Endothelial cell of umbilical vein (primary cell): ENCODE results near the gene SARS1. TPM values are rescaled to one million over a fixed set of nuclear protein-coding genes. Genes with fewer than 3 reads are reported as not detected.

Experiments used
- BruUV-seq: library from RNA; stranded (reverse); fragments of 400-500 nt; replicated peaks from 2 replicates; lab custom pipeline; 2021; lab: Mats Ljungman, UMichigan
- CTCF ChIA-PET: fragments of 300-600, 350-600 bp; sonication (Branson Sonifier 250); formaldehyde crosslinking; loops from one replicate; lab custom pipeline; 2021; ENCODE audit warnings: antibody characterized with exemption, inconsistent platforms; lab: Charles Lee
- POLR2A ChIA-PET: fragments of 300-600, 350-600 bp; sonication (Branson Sonifier 250); formaldehyde crosslinking; loops from one replicate; lab custom pipeline; 2021; ENCODE audit warnings: antibody characterized with exemption, inconsistent platforms; lab: Charles Lee
- DNase-seq: peaks from one replicate; pipeline ENCODE4 v3.0.0-alpha.2; 2011; ENCODE audit warnings: low read depth, low spot score
- FAIRE-seq: peaks from 2 replicates; lab custom pipeline; 2011; peaks lifted over from hg19 to GRCh38; lab: Jason Lieb, UNC
- H2AFZ ChIP-seq: 2 replicates; pipeline ENCODE4 v1.6.0; 2012; ENCODE audit warnings: low read depth, low read length, control low read depth, inconsistent platforms
- H3K27ac ChIP-seq: 2 replicates; pipeline ENCODE4 v1.5.1; 2011; ENCODE audit warnings: low read depth, mild to moderate bottlenecking, control low read depth, low read length, moderate library complexity; ENCODE audit not compliant: insufficient read depth
- H3K27me3 ChIP-seq, 2 experiments: 2 replicates each; pipeline versions ENCODE4 v1.6.0 to v1.6.1; 2011; ENCODE audit warnings: low read length in 2 of 2, mixed read lengths in 1 of 2; ENCODE audit not compliant: control insufficient read depth in 2 of 2, insufficient read depth in 2 of 2
- H3K36me3 ChIP-seq, 2 experiments: 2 replicates in 1 of 2; 3 replicates in 1 of 2; pipeline ENCODE4 v1.5.1; 2011; ENCODE audit warnings: low read length in 2 of 2, mild to moderate bottlenecking in 1 of 2, moderate library complexity in 1 of 2; ENCODE audit not compliant: control insufficient read depth in 2 of 2, insufficient read depth in 2 of 2; ENCODE audit errors: extremely low read depth in 1 of 2
- H3K4me1 ChIP-seq: 3 replicates; pipeline ENCODE4 v1.5.1; 2011; ENCODE audit warnings: mild to moderate bottlenecking, low read length; ENCODE audit not compliant: control insufficient read depth, insufficient read depth; ENCODE audit errors: extremely low read depth
- H3K4me2 ChIP-seq: 2 replicates; pipeline ENCODE4 v1.6.1; 2011; ENCODE audit warnings: low read length, control low read depth, mixed read lengths; ENCODE audit not compliant: insufficient read depth
- H3K4me3 ChIP-seq, 3 experiments: fragments of 200-600 bp in 1 of 3; sonication (generic), shearing (Covaris generic) in 1 of 3; replicated peaks in 1 of 3; 2 replicates each; pipeline ENCODE4 v1.5.1; 2011 to 2016; ENCODE audit warnings: control low read depth in 3 of 3, low read length in 3 of 3, mild to moderate bottlenecking in 2 of 3, inconsistent platforms in 1 of 3, low read depth in 1 of 3, moderate library complexity in 1 of 3; ENCODE audit not compliant: insufficient read depth in 1 of 3
- H3K79me2 ChIP-seq: 2 replicates; pipeline ENCODE4 v1.6.0; 2012; ENCODE audit warnings: low read length, inconsistent platforms; ENCODE audit not compliant: control insufficient read depth, insufficient read depth
- H3K9ac ChIP-seq: replicated peaks from 2 replicates; pipeline ENCODE3; 2011; ENCODE audit warnings: low read length, control low read depth; ENCODE audit not compliant: insufficient read depth; ENCODE audit errors: extremely low read depth
- H3K9me1 ChIP-seq: replicated peaks from 3 replicates; pipeline ENCODE4 v1.6.0; 2011; ENCODE audit warnings: mild to moderate bottlenecking, low read length; ENCODE audit not compliant: control insufficient read depth, insufficient read depth; ENCODE audit errors: extremely low read depth
- H3K9me3 ChIP-seq: replicated peaks from 2 replicates; pipeline ENCODE4 v1.5.1; 2012; ENCODE audit warnings: low read length, inconsistent platforms; ENCODE audit not compliant: control insufficient read depth, insufficient read depth
- H4K20me1 ChIP-seq: replicated peaks from 2 replicates; pipeline ENCODE3; 2011; ENCODE audit warnings: mild to moderate bottlenecking, low read length; ENCODE audit not compliant: control insufficient read depth, insufficient read depth; ENCODE audit errors: extremely low read depth
- CTCF ChIP-seq, 2 donors: IDR thresholded peaks; 1 replicate in 1 of 2; 2 replicates in 1 of 2; pipeline ENCODE4 v1.5.1; 2011; ENCODE audit warnings: low read length in 2 of 2, mild to moderate bottlenecking in 2 of 2, moderate library complexity in 2 of 2, control low read depth in 1 of 2, inconsistent platforms in 1 of 2, low read depth in 1 of 2; ENCODE audit not compliant: insufficient read depth in 1 of 2; ENCODE audit errors: extremely low read depth in 1 of 2
- EZH2 ChIP-seq: IDR thresholded peaks from 2 replicates; pipeline ENCODE4 v1.6.1; 2012; ENCODE audit warnings: borderline replicate concordance, low read depth, mild to moderate bottlenecking, moderate library complexity, low read length, inconsistent platforms; ENCODE audit not compliant: severe bottlenecking
- GATA2 ChIP-seq: IDR thresholded peaks from 2 replicates; pipeline ENCODE4 v1.7.0; 2011; ENCODE audit warnings: low read depth, mild to moderate bottlenecking, moderate library complexity, mixed read lengths, low read length; ENCODE audit not compliant: insufficient read length, insufficient read depth
- JUN ChIP-seq: IDR thresholded peaks from 2 replicates; pipeline ENCODE4 v1.6.1; 2011; ENCODE audit warnings: borderline replicate concordance, low read depth; ENCODE audit not compliant: insufficient read length, insufficient read depth
- MYC ChIP-seq: IDR thresholded peaks from one replicate; pipeline ENCODE4 v1.6.1; 2011; ENCODE audit warnings: mild to moderate bottlenecking, low read depth, low read length
- POLR2A ChIP-seq: IDR thresholded peaks from 2 replicates; pipeline ENCODE4 v1.6.1; 2012; ENCODE audit warnings: low read depth, mild to moderate bottlenecking, control low read depth, low read length
- POLR2AphosphoS5 ChIP-seq: IDR thresholded peaks from 2 replicates; pipeline ENCODE4 v1.6.1; 2012; ENCODE audit warnings: low read depth, mild to moderate bottlenecking, control low read depth, low read length, moderate library complexity; ENCODE audit not compliant: insufficient read depth
- dilution Hi-C: fragments of 300-500 bp; cut with MboI; formaldehyde crosslinking; loops from one replicate; pipeline ENCODE4 v1.15.0; 2019; ENCODE audit warnings: low sequenced_read_pairs; ENCODE audit not compliant: extremely low pct_ligation_motif_present
- intact Hi-C: fragments of 100-400 bp; cut with micrococcal nuclease; formaldehyde crosslinking; loops from one replicate; pipeline ENCODE4 v1.10.0; 2022
- polyA plus RNA-seq, 4 experiments: library from polyadenylated mRNA; depleted of rRNA in 3 of 4; stranded (reverse) in 3 of 4; unstranded in 1 of 4; fragments of >200 nt; gene quantifications; 2 replicates each; pipeline versions ENCODE4 v1.2.1 to v1.2.3, GENCODE V29; 2011 to 2012; ENCODE audit warnings: missing spikeins in 1 of 4
- total RNA-seq: library from RNA; stranded (reverse); gene quantifications from 2 replicates; pipeline ENCODE4 v1.2.3, GENCODE V29; 2021
- TF ChIP-seq, protein P1 (sequence below): IDR thresholded peaks from 2 replicates; pipeline ENCODE4 v1.6.1; 2011; ENCODE audit not compliant: insufficient read depth, insufficient read length

Gene SARS1
- total and polyA plus RNA-seq, 2 donors (not counting 3 experiments of a cell fraction or from before 2014, with no cell fraction given): 110 to 178 TPM

DNA sequence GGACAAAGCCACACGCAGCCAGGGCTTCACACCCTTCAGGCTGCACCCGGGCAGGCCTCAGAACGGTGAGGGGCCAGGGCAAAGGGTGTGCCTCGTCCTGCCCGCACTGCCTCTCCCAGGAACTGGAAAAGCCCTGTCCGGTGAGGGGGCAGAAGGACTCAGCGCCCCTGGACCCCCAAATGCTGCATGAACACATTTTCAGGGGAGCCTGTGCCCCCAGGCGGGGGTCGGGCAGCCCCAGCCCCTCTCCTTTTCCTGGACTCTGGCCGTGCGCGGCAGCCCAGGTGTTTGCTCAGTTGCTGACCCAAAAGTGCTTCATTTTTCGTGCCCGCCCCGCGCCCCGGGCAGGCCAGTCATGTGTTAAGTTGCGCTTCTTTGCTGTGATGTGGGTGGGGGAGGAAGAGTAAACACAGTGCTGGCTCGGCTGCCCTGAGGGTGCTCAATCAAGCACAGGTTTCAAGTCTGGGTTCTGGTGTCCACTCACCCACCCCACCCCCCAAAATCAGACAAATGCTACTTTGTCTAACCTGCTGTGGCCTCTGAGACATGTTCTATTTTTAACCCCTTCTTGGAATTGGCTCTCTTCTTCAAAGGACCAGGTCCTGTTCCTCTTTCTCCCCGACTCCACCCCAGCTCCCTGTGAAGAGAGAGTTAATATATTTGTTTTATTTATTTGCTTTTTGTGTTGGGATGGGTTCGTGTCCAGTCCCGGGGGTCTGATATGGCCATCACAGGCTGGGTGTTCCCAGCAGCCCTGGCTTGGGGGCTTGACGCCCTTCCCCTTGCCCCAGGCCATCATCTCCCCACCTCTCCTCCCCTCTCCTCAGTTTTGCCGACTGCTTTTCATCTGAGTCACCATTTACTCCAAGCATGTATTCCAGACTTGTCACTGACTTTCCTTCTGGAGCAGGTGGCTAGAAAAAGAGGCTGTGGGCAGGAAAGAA is 61.1 kb downstream of the SARS1 start:
- Histone ChIP-seq H3K9ac (no peak overlapping the region), H3K27ac (no peak overlapping the region), H3K79me2 (no peaks in the 10 kb centered on the region), H3K4me3 (no peak overlapping the region), H2AFZ (no peak overlapping the region), H3K4me1 (no peaks in the 10 kb centered on the region), H3K9me3 (no peaks in the 10 kb centered on the region), H3K9me1 (no peaks in the 10 kb centered on the region), H4K20me1 (no peaks in the 10 kb centered on the region), H3K36me3 (no peaks in the 10 kb centered on the region), H3K27me3 (no peaks in the 10 kb centered on the region), H3K4me2 (no peak overlapping the region)
- ChIA-PET POLR2A (no interaction called here), CTCF (interaction anchor here (4.8 kb wide), 1 partner anchor 125 kb away, joined by 282 read pairs; the partner anchor contains the start of gene SORT1)
- TF ChIP-seq GATA2 (no peak), JUN (no peak), POLR2AphosphoS5 (no peak), POLR2A (no peak), MYC (no peak), CTCF (IDR thresholded peaks at IDR 0.05; ENCODE audit: extremely low read depth in 1 of 2, insufficient read depth in 1 of 2, low read depth in 1 of 2, low read length in 2 of 2) (no peak), EZH2 (no peak)
- TF ChIP-seq, protein P1, sequence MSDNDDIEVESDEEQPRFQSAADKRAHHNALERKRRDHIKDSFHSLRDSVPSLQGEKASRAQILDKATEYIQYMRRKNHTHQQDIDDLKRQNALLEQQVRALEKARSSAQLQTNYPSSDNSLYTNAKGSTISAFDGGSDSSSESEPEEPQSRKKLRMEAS: no peak
- BruUV-seq: no TSS peak
- intact Hi-C loops (loop anchor here (10.0 kb wide), 1 partner anchor 210 kb away; the partner anchor contains the start of gene ATXN7L2), dilution Hi-C loops (no loop called here)
- no peak for FAIRE-seq
- DNase-seq: no peak
